Activated CD8-positive, alpha-beta memory T cell treated with anti-CD3 and anti-CD28 coated beads for 36 hours (primary cell): Measurements from ENCODE around the gene ARL6IP6. TPM values are rescaled to one million over a fixed set of nuclear protein-coding genes. Genes with fewer than 3 reads are reported as not detected.

Experiments
- CTCF ChIA-PET: fragments of 350-600 bp; sonication (Branson Sonifier 250); formaldehyde crosslinking; loops from one replicate; lab custom pipeline; 2021; ENCODE audit warnings: antibody characterized with exemption; lab: Charles Lee
- POLR2A ChIA-PET: fragments of 350-600 bp; sonication (Branson Sonifier 250); formaldehyde crosslinking; loops from one replicate; lab custom pipeline; 2021; ENCODE audit warnings: antibody characterized with exemption; lab: Charles Lee
- total RNA-seq, 2 experiments: library from RNA; stranded (reverse); gene quantifications; one replicate each; pipeline ENCODE4 v1.2.3, GENCODE V29; 2021

The ARL6IP6 gene
- 10 to 100 TPM; 27.0 to 30.9 TPM for total RNA-seq

GRCh38 chr2:152718076-152718908 is at the start of gene ARL6IP6:
Gene ARL6IP6 (plus strand): TSS chr2:152718620. CDS start chr2:152718625, 5 bp downstream.
- CTCF ChIA-PET: interaction anchor here (2.3 kb wide), 1 partner anchor 24 kb away, joined by 5 read pairs; no protein-coding TSS in a partner anchor
- POLR2A ChIA-PET: interaction anchor here (0.7 to 2.1 kb wide), 3 partner anchors 24 to 692 kb away, joined by 3 to 6 read pairs (median 5); no protein-coding TSS in a partner anchor

GRCh38 chr2:152674334-152674733 is 44.1 kb upstream of the ARL6IP6 start:
- ChIA-PET POLR2A (no interaction called here), CTCF (no interaction called here)

- POLR2A ChIA-PET: no interaction called here
- CTCF ChIA-PET: no interaction called here
Measured at GRCh38 chr2:152676461-152676860, 42.0 kb upstream of the ARL6IP6 start.

- POLR2A ChIA-PET: no interaction called here
- CTCF ChIA-PET: interaction anchor here (0.8 kb wide), 1 partner anchor 28 kb away, joined by 3 read pairs; no protein-coding TSS in a partner anchor
Measured at GRCh38 chr2:152678808-152679207, 39.6 kb upstream of the ARL6IP6 start.

GRCh38 chr2:152682663-152683062 is 35.8 kb upstream of the ARL6IP6 start:
- POLR2A ChIA-PET: no interaction called here
- CTCF ChIA-PET: no interaction called here

- POLR2A ChIA-PET: no interaction called here
- CTCF ChIA-PET: no interaction called here
Measured at GRCh38 chr2:152683400-152683799, 35.0 kb upstream of the ARL6IP6 start.

GRCh38 chr2:152686321-152686720 is 32.1 kb upstream of the ARL6IP6 start:
- POLR2A ChIA-PET: interaction anchor here (0.6 kb wide), 1 partner anchor 40 kb away, joined by 4 read pairs; no protein-coding TSS in a partner anchor
- CTCF ChIA-PET: no interaction called here

- POLR2A ChIA-PET: interaction anchor here (1.6 kb wide), 1 partner anchor 24 kb away, joined by 6 read pairs; the partner anchor contains the start of gene PRPF40A
- CTCF ChIA-PET: interaction anchor here (1.6 kb wide), 1 partner anchor 25 kb away, joined by 5 read pairs; the partner anchor contains the start of genes ARL6IP6 and PRPF40A
Measured at GRCh38 chr2:152693033-152693432, 25.4 kb upstream of the ARL6IP6 start.

GRCh38 chr2:152694161-152694661 is 24.2 kb upstream of the ARL6IP6 start:
- POLR2A ChIA-PET: interaction anchor here (1.6 kb wide), 1 partner anchor 23 kb away, joined by 6 read pairs; the partner anchor contains the start of gene PRPF40A
- CTCF ChIA-PET: interaction anchor here (1.6 kb wide), 1 partner anchor 24 kb away, joined by 5 read pairs; the partner anchor contains the start of genes ARL6IP6 and PRPF40A

- ChIA-PET POLR2A (no interaction called here), CTCF (interaction anchor here (1.5 kb wide), 1 partner anchor 17 kb away, joined by 3 read pairs; no protein-coding TSS in a partner anchor)
Measured at GRCh38 chr2:152695763-152696162, 22.7 kb upstream of the ARL6IP6 start.

GRCh38 chr2:152696476-152696875 is 21.9 kb upstream of the ARL6IP6 start:
- ChIA-PET POLR2A (no interaction called here), CTCF (no interaction called here)

- ChIA-PET POLR2A (no interaction called here), CTCF (no interaction called here)
Measured at GRCh38 chr2:152701198-152701597, 17.2 kb upstream of the ARL6IP6 start.

GRCh38 chr2:152706477-152707021 is 11.9 kb upstream of the ARL6IP6 start:
- ChIA-PET POLR2A (no interaction called here), CTCF (interaction anchor here (1.0 kb wide), 1 partner anchor 28 kb away, joined by 3 read pairs; no protein-coding TSS in a partner anchor)

- POLR2A ChIA-PET: no interaction called here
- CTCF ChIA-PET: no interaction called here
Measured at GRCh38 chr2:152708742-152709141, 9.7 kb upstream of the ARL6IP6 start.

- ChIA-PET CTCF (no interaction called here), POLR2A (no interaction called here)
Measured at GRCh38 chr2:152710713-152711112, 7.7 kb upstream of the ARL6IP6 start.

GRCh38 chr2:152715112-152715511 is 3.3 kb upstream of the ARL6IP6 start:
- POLR2A ChIA-PET: no interaction called here

GRCh38 chr2:152715854-152716428 is 2.5 kb upstream of the ARL6IP6 start:
- ChIA-PET POLR2A (interaction anchor here (1.2 to 2.1 kb wide), 2 partner anchors 14 to 22 kb away, joined by 4 to 6 read pairs; no protein-coding TSS in a partner anchor), CTCF (interaction anchor here (1.0 kb wide), 1 partner anchor 690 kb away, joined by 3 read pairs; no protein-coding TSS in a partner anchor)

More at GRCh38 chr2:152715112-152715511, 3.3 kb upstream of the ARL6IP6 start:
- CTCF ChIA-PET: interaction anchor here (1.0 kb wide), 1 partner anchor 689 kb away, joined by 3 read pairs; no protein-coding TSS in a partner anchor

- CTCF ChIA-PET: interaction anchor here (1.3 to 2.3 kb wide), 3 partner anchors 9 to 23 kb away, joined by 5 read pairs; no protein-coding TSS in a partner anchor
- POLR2A ChIA-PET: interaction anchor here (0.6 to 2.1 kb wide), 5 partner anchors 13 to 1455 kb away, joined by 4 to 14 read pairs (median 6); partner anchors contain the start of gene RBM43
Measured at GRCh38 chr2:152716805-152717227, 1.6 kb upstream of the ARL6IP6 start.
